Neural progenitor cell (in vitro differentiated cells): ENCODE measurements around the gene TSHZ2. TPM values are rescaled to one million over a fixed set of nuclear protein-coding genes. Genes with fewer than 3 reads are reported as not detected.
"Not testable (repeated sequence)": the region's sequence is repeated elsewhere in the genome, so short reads cannot be mapped to it uniquely, and the experiment has no call there.

ENCODE experiments used
- DNase-seq: peaks from one replicate; pipeline ENCODE4 v3.0.0-alpha.2; 2016; ENCODE audit warnings: low spot score
- H2AFZ ChIP-seq: fragments of 200-600 bp; sonication (generic); replicated peaks from 2 replicates; pipeline ENCODE4 v1.6.1; 2016; ENCODE audit warnings: antibody characterized with exemption
- H3F3A ChIP-seq: fragments of 200-600 bp; sonication (generic); 2 replicates; pipeline ENCODE4 v1.6.1; 2016; ENCODE audit warnings: antibody characterized with exemption, low read depth
- H3K27ac ChIP-seq: fragments of 200-600 bp; sonication (generic); 2 replicates; pipeline ENCODE4 v1.5.1; 2016; ENCODE audit warnings: mild to moderate bottlenecking
- H3K27me3 ChIP-seq: fragments of 200-600 bp; sonication (generic); 2 replicates; pipeline ENCODE4 v1.6.1; 2016; ENCODE audit warnings: mild to moderate bottlenecking, moderate library complexity
- H3K36me3 ChIP-seq: fragments of 200-600 bp; sonication (generic); 2 replicates; pipeline ENCODE4 v1.5.1; 2016
- H3K4me1 ChIP-seq: fragments of 200-600 bp; sonication (generic); 2 replicates; pipeline ENCODE4 v1.6.1; 2016; ENCODE audit warnings: mixed run types
- H3K4me2 ChIP-seq: fragments of 200-600 bp; sonication (generic); 2 replicates; pipeline ENCODE4 v1.6.1; 2016
- H3K4me3 ChIP-seq: fragments of 200-600 bp; sonication (generic); 2 replicates; pipeline ENCODE4 v1.5.1; 2016
- H3K79me2 ChIP-seq: fragments of 200-600 bp; sonication (generic); 2 replicates; pipeline ENCODE4 v1.6.1; 2016; ENCODE audit warnings: low read depth
- H3K9ac ChIP-seq: fragments of 200-600 bp; sonication (generic); 2 replicates; pipeline ENCODE4 v1.6.1; 2016
- H3K9me3 ChIP-seq: fragments of 200-600 bp; sonication (generic); 2 replicates; pipeline ENCODE4 v1.5.1; 2016; ENCODE audit warnings: low read depth
- H4K20me1 ChIP-seq: fragments of 200-600 bp; sonication (generic); 2 replicates; pipeline ENCODE4 v1.6.1; 2016; ENCODE audit warnings: low read depth
- H3K27ac Mint-ChIP-seq: 3 replicates; pipeline ENCODE4 v1.8.0; 2021; ENCODE audit warnings: mixed read lengths
- H3K27me3 Mint-ChIP-seq: 2 replicates; pipeline ENCODE4 v1.8.0; 2022; ENCODE audit warnings: low read depth, mild to moderate bottlenecking, inconsistent platforms, moderate library complexity, mixed read lengths; ENCODE audit not compliant: insufficient read depth
- H3K36me3 Mint-ChIP-seq: 3 replicates; pipeline ENCODE4 v1.8.0; 2021; ENCODE audit warnings: mixed read lengths
- H3K4me1 Mint-ChIP-seq: 3 replicates; pipeline ENCODE4 v1.8.0; 2021; ENCODE audit warnings: mixed read lengths
- H3K4me3 Mint-ChIP-seq: 3 replicates; pipeline ENCODE4 v1.8.0; 2021; ENCODE audit warnings: mild to moderate bottlenecking, moderate library complexity, mixed read lengths
- H3K9me3 Mint-ChIP-seq: 3 replicates; pipeline ENCODE4 v1.8.0; 2020; ENCODE audit warnings: mixed read lengths
- CTCF ChIP-seq: fragments of 200-600 bp; sonication (generic); IDR thresholded peaks from 2 replicates; pipeline ENCODE4 v1.5.1; 2017; ENCODE audit warnings: antibody characterized with exemption, mild to moderate bottlenecking
- EZH2 ChIP-seq: fragments of 200-600 bp; sonication (generic); IDR thresholded peaks from 2 replicates; pipeline ENCODE4 v1.6.1; 2017; ENCODE audit warnings: antibody characterized with exemption, mild to moderate bottlenecking, moderate library complexity
- EZH2phosphoT487 ChIP-seq: fragments of 200-600 bp; sonication (generic); IDR thresholded peaks from 2 replicates; pipeline ENCODE4 v1.6.1; 2017; ENCODE audit warnings: antibody characterized with exemption
- total RNA-seq: library from RNA; depleted of rRNA; stranded (reverse); fragments of >200 nt; gene quantifications from 2 replicates; pipeline ENCODE4 v1.2.3, GENCODE V29; 2015; ENCODE audit warnings: low replicate concordance

TSHZ2 gene
- total RNA-seq, 1 donor from 2014 or later: 1.8 TPM

GRCh38 chr20:53527196-53527595, 555.0 kb downstream of the TSHZ2 start:
- Histone ChIP-seq H4K20me1 (no peaks in the 10 kb centered on the region), H3K36me3 (no peaks in the 10 kb centered on the region), H3K27me3 (no peaks in the 10 kb centered on the region), H3K4me2 (no peak overlapping the region), H3K4me3 (no peak overlapping the region), H3K79me2 (no peaks in the 10 kb centered on the region), H3K9ac (no peak overlapping the region), H3K27ac (no peak overlapping the region), H2AFZ (no peak overlapping the region), H3F3A (no peaks in the 10 kb centered on the region), H3K9me3 (no peaks in the 10 kb centered on the region), H3K4me1 (no peaks in the 10 kb centered on the region)
- TF ChIP-seq CTCF: no peak
- no peak for TF ChIP-seq EZH2phosphoT487
- no peak for TF ChIP-seq EZH2
- Mint-ChIP-seq H3K36me3 (no peaks in the 10 kb centered on the region), H3K4me3 (no peak overlapping the region), H3K27ac (peak overlapping the region; percentile 54), H3K4me1 (no peaks in the 10 kb centered on the region), H3K9me3 (no peaks in the 10 kb centered on the region), H3K27me3 (peaks cover 7% of the 10 kb centered on the region)
- no peak for DNase-seq

- Mint-ChIP-seq H3K4me1 (no peaks in the 10 kb centered on the region), H3K27me3 (peaks cover 7% of the 10 kb centered on the region), H3K9me3 (no peaks in the 10 kb centered on the region), H3K27ac (no peak overlapping the region), H3K4me3 (no peak overlapping the region), H3K36me3 (no peaks in the 10 kb centered on the region)
- no peaks in the 10 kb centered on the region for H3K27me3 ChIP-seq
- no peaks in the 10 kb centered on the region for H3K4me1 ChIP-seq
- H2AFZ ChIP-seq: no peak overlapping the region
- H3K4me2 ChIP-seq: no peak overlapping the region
- no peaks in the 10 kb centered on the region for H3K79me2 ChIP-seq
- H3F3A ChIP-seq: no peaks in the 10 kb centered on the region
- no peak overlapping the region for H3K9ac ChIP-seq
- DNase-seq: no peak
- H3K27ac ChIP-seq: no peak overlapping the region
- no peak overlapping the region for H3K4me3 ChIP-seq
- no peak for TF ChIP-seq EZH2phosphoT487
- no peak for TF ChIP-seq EZH2
- no peak for TF ChIP-seq CTCF
- H3K9me3 ChIP-seq: no peaks in the 10 kb centered on the region
- H3K36me3 ChIP-seq: no peaks in the 10 kb centered on the region
- H4K20me1 ChIP-seq: no peaks in the 10 kb centered on the region
These were observed 557.5 kb downstream of the TSHZ2 start for GRCh38 chr20:53529658-53530057.

GRCh38 chr20:53530440-53530839, 558.3 kb downstream of the TSHZ2 start:
- Mint-ChIP-seq H3K9me3 (no peaks in the 10 kb centered on the region), H3K36me3 (no peaks in the 10 kb centered on the region), H3K27ac (no peak overlapping the region), H3K4me3 (no peak overlapping the region), H3K4me1 (no peaks in the 10 kb centered on the region), H3K27me3 (peaks cover 7% of the 10 kb centered on the region)
- TF ChIP-seq EZH2 (no peak), EZH2phosphoT487 (no peak)
- DNase-seq: no peak
- Histone ChIP-seq H2AFZ (no peak overlapping the region), H3K79me2 (no peaks in the 10 kb centered on the region), H3F3A (no peaks in the 10 kb centered on the region), H3K4me1 (no peaks in the 10 kb centered on the region), H3K9me3 (no peaks in the 10 kb centered on the region), H3K4me3 (no peak overlapping the region), H4K20me1 (no peaks in the 10 kb centered on the region), H3K27me3 (no peaks in the 10 kb centered on the region), H3K4me2 (no peak overlapping the region), H3K27ac (no peak overlapping the region), H3K36me3 (no peaks in the 10 kb centered on the region), H3K9ac (no peak overlapping the region)

- H3K4me3 Mint-ChIP-seq, H3K9me3 Mint-ChIP-seq: not testable (repeated sequence)
These were observed 560.6 kb downstream of the TSHZ2 start for GRCh38 chr20:53532654-53533312.

More at GRCh38 chr20:53532654-53533312, 560.6 kb downstream of the TSHZ2 start:
- H3K36me3 Mint-ChIP-seq, H3K4me1 Mint-ChIP-seq, H3K4me2 ChIP-seq, H3K79me2 ChIP-seq, H3K9me3 ChIP-seq, H3K27ac ChIP-seq, H3F3A ChIP-seq, H3K27ac Mint-ChIP-seq, DNase-seq, H4K20me1 ChIP-seq, H3K36me3 ChIP-seq, H3K9ac ChIP-seq, H3K27me3 ChIP-seq, H3K27me3 Mint-ChIP-seq, H3K4me1 ChIP-seq, H3K4me3 ChIP-seq, H2AFZ ChIP-seq: not testable (repeated sequence)
